Measurements from ENCODE around the gene PMM2. TPM values are rescaled to one million over a fixed set of nuclear protein-coding genes. Genes with fewer than 3 reads are reported as not detected.

Gene PMM2
- total and polyA plus RNA-seq, 2 experiments from 2014 or later, result 38.2 to 60.4 TPM

DNA sequence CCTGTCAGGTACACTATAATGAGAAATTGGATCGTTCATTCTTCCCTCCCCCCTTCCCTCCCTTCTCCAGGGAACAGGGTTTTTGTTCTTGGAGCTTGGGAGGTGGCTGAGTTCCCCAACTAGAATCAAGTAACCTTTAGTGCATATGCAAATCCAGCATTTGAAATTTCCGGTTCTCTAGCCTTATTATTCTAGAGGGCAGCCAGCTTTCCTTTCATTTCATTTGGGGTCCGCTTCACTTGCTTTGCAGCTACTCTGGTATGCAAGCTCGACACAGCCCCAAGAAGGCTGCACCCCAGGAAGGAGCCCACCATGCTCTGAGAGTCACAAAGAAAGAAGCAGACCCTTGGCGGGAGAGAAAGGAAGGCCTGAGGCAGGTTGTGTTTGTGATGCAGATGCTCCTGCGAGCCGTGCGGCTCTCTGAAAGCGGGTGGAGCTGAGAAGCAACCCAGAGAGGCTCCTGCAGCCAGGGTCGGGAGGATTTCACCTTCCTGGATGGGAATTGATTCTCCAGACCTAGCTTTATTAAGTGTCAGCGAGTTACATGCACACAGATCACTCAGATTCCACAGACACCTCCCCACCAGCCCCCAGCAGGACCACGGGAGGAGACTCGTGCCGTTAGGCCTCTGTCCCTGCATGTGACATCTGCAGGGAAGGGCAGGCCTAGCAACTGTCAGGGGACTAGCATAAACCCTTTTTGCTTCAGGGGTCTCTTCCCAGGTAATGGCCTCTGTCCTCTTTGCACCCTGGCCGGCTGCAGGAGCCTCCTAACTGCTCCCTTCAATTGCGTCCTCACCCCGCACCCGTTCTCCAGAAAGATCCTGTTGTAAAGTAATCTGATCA, 34.5 kb downstream of the PMM2 start (continued):
- TF ChIP-seq, protein P1, sequence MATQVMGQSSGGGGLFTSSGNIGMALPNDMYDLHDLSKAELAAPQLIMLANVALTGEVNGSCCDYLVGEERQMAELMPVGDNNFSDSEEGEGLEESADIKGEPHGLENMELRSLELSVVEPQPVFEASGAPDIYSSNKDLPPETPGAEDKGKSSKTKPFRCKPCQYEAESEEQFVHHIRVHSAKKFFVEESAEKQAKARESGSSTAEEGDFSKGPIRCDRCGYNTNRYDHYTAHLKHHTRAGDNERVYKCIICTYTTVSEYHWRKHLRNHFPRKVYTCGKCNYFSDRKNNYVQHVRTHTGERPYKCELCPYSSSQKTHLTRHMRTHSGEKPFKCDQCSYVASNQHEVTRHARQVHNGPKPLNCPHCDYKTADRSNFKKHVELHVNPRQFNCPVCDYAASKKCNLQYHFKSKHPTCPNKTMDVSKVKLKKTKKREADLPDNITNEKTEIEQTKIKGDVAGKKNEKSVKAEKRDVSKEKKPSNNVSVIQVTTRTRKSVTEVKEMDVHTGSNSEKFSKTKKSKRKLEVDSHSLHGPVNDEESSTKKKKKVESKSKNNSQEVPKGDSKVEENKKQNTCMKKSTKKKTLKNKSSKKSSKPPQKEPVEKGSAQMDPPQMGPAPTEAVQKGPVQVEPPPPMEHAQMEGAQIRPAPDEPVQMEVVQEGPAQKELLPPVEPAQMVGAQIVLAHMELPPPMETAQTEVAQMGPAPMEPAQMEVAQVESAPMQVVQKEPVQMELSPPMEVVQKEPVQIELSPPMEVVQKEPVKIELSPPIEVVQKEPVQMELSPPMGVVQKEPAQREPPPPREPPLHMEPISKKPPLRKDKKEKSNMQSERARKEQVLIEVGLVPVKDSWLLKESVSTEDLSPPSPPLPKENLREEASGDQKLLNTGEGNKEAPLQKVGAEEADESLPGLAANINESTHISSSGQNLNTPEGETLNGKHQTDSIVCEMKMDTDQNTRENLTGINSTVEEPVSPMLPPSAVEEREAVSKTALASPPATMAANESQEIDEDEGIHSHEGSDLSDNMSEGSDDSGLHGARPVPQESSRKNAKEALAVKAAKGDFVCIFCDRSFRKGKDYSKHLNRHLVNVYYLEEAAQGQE (IDR thresholded peaks at IDR 0.05; ENCODE audit: unreplicated experiment), result no peak

DNA sequence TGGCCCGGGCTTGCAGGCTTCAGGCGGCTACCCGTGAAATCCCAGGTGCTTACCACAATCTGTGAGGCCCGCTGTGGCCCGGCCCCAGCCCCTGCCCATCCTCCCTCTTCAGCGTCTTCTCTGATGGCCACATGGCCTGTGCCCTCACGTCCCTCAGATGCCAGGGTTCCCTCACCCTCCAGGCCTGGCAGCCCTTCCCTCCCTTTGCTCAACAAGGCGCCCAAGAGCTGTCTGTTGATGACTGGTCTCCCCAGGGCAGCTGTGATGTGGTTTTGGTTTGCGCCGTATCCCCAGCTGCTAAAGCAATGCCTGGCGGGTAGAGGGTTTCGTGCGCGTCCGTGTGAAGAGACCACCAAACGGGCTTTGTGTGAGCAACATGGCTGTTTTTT, 35.1 kb downstream of the PMM2 start:
- ATAC-seq (peak; percentile 22), DNase-seq (ENCODE audit: low spot score) (no peak)
- peaks cover 19% of the 10 kb centered on the region for H3K79me2 ChIP-seq (replicated peaks; ENCODE audit: insufficient read depth)
- peak overlapping the region; percentile 99 for H3K27ac Mint-ChIP-seq
- H3K4me3 ChIP-seq, result no peak overlapping the region
- no peaks in the 10 kb centered on the region for H3K27me3 ChIP-seq (ENCODE audit: insufficient read depth)
- peaks cover 37% of the 10 kb centered on the region for H3K36me3 Mint-ChIP-seq (ENCODE audit: low read depth)
- H3K9me3 Mint-ChIP-seq, result no peaks in the 10 kb centered on the region; the same call in 2 of the 3 replicates
- H3K4me1 Mint-ChIP-seq, result peaks cover 60% of the 10 kb centered on the region
- H3K36me3 ChIP-seq (ENCODE audit: insufficient read depth), result no peaks in the 10 kb centered on the region; the same call in 1 of the 2 replicates
- H4K20me1 ChIP-seq (replicated peaks; ENCODE audit: insufficient read depth), result no peaks in the 10 kb centered on the region
- H3K27me3 Mint-ChIP-seq (ENCODE audit: insufficient read depth, low read depth, poor library complexity), result peaks cover 20% of the 10 kb centered on the region
- peaks cover 29% of the 10 kb centered on the region for H3F3A ChIP-seq (replicated peaks; ENCODE audit: low read depth)
- H2AFZ ChIP-seq, result no peak overlapping the region
- peak overlapping the region; percentile 67 for H3K4me2 ChIP-seq
- H3K4me1 ChIP-seq (ENCODE audit: insufficient read depth), result peaks cover 63% of the 10 kb centered on the region
- H3K27ac ChIP-seq (ENCODE audit: low read depth), result peak overlapping the region; percentile 97
- H3K4me3 Mint-ChIP-seq, result peak overlapping the region; percentile 39
- no peaks in the 10 kb centered on the region for H3K9me2 ChIP-seq (ENCODE audit: insufficient read depth)
- TF ChIP-seq STAT1 (IDR thresholded peaks at IDR 0.05; ENCODE audit: unreplicated experiment) (no peak), ZNF331 (CRISPR knock-in tag; IDR thresholded peaks at IDR 0.05; ENCODE audit: low read depth) (no peak), CREB1 (CRISPR knock-in tag; IDR thresholded peaks at IDR 0.05; ENCODE audit: low read depth) (no peak), EZH2 (IDR thresholded peaks at IDR 0.05; ENCODE audit: low read depth, unreplicated experiment) (no peak), ZNF114 (CRISPR knock-in tag; IDR thresholded peaks at IDR 0.05) (no peak), JUNB (IDR thresholded peaks at IDR 0.05; ENCODE audit: unreplicated experiment) (no peak), NANOG (IDR thresholded peaks at IDR 0.05; ENCODE audit: borderline replicate concordance) (no peak), EZH2phosphoT487 (IDR thresholded peaks at IDR 0.05; ENCODE audit: unreplicated experiment) (no peak)
- TF ChIP-seq, protein P1 (IDR thresholded peaks at IDR 0.05; ENCODE audit: unreplicated experiment), result no peak
- TF ChIP-seq, protein P2, sequence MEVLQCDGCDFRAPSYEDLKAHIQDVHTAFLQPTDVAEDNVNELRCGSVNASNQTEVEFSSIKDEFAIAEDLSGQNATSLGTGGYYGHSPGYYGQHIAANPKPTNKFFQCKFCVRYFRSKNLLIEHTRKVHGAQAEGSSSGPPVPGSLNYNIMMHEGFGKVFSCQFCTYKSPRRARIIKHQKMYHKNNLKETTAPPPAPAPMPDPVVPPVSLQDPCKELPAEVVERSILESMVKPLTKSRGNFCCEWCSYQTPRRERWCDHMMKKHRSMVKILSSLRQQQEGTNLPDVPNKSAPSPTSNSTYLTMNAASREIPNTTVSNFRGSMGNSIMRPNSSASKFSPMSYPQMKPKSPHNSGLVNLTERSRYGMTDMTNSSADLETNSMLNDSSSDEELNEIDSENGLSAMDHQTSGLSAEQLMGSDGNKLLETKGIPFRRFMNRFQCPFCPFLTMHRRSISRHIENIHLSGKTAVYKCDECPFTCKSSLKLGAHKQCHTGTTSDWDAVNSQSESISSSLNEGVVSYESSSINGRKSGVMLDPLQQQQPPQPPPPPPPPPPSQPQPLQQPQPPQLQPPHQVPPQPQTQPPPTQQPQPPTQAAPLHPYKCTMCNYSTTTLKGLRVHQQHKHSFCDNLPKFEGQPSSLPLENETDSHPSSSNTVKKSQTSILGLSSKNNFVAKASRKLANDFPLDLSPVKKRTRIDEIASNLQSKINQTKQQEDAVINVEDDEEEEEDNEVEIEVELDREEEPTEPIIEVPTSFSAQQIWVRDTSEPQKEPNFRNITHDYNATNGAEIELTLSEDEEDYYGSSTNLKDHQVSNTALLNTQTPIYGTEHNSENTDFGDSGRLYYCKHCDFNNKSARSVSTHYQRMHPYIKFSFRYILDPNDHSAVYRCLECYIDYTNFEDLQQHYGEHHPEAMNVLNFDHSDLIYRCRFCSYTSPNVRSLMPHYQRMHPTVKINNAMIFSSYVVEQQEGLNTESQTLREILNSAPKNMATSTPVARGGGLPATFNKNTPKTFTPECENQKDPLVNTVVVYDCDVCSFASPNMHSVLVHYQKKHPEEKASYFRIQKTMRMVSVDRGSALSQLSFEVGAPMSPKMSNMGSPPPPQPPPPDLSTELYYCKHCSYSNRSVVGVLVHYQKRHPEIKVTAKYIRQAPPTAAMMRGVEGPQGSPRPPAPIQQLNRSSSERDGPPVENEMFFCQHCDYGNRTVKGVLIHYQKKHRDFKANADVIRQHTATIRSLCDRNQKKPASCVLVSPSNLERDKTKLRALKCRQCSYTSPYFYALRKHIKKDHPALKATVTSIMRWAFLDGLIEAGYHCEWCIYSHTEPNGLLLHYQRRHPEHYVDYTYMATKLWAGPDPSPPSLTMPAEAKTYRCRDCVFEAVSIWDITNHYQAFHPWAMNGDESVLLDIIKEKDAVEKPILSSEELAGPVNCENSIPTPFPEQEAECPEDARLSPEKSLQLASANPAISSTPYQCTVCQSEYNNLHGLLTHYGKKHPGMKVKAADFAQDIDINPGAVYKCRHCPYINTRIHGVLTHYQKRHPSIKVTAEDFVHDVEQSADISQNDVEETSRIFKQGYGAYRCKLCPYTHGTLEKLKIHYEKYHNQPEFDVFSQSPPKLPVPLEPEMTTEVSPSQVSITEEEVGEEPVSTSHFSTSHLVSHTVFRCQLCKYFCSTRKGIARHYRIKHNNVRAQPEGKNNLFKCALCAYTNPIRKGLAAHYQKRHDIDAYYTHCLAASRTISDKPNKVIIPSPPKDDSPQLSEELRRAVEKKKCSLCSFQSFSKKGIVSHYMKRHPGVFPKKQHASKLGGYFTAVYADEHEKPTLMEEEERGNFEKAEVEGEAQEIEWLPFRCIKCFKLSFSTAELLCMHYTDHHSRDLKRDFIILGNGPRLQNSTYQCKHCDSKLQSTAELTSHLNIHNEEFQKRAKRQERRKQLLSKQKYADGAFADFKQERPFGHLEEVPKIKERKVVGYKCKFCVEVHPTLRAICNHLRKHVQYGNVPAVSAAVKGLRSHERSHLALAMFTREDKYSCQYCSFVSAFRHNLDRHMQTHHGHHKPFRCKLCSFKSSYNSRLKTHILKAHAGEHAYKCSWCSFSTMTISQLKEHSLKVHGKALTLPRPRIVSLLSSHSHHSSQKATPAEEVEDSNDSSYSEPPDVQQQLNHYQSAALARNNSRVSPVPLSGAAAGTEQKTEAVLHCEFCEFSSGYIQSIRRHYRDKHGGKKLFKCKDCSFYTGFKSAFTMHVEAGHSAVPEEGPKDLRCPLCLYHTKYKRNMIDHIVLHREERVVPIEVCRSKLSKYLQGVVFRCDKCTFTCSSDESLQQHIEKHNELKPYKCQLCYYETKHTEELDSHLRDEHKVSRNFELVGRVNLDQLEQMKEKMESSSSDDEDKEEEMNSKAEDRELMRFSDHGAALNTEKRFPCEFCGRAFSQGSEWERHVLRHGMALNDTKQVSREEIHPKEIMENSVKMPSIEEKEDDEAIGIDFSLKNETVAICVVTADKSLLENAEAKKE (CRISPR knock-in tag; IDR thresholded peaks at IDR 0.05), result no peak
